GM23248 (cell line): ENCODE measurements around the gene TMEM132C.

Source experiments
- EZH2 ChIP-seq: fragments of 200-600 bp; sonication (generic); IDR thresholded peaks from 2 replicates; pipeline ENCODE4 v1.6.1; 2018; ENCODE audit warnings: antibody characterized with exemption, mild to moderate bottlenecking; ENCODE audit not compliant: insufficient read depth, poor library complexity, severe bottlenecking
- EZH2phosphoT487 ChIP-seq: fragments of 200-600 bp; sonication (generic); IDR thresholded peaks from 2 replicates; pipeline ENCODE4 v1.6.1; 2018; ENCODE audit warnings: antibody characterized with exemption, moderate library complexity, mild to moderate bottlenecking, low read depth; ENCODE audit not compliant: insufficient read depth

DNA sequence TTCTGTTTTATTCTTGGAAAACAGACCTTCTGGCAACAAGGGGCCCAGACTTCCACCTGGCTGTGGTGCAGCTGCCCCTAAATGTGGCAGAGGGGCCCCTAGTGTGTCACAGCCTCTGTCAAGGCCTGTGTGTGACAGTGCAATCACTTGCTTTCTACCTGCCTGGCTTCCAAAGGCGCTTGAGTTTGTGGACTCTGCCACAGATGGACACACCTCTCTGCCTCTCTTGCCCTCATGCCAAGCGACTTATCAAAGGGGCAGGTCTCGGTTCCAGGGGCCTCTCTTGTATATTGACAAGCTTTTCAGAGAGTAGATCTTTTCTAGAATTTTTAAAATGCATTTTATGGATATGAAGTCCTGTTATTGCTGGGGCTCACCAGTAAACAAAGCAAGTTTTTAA is 339.6 kb downstream of the TMEM132C start:
- TF ChIP-seq EZH2: no peak
- no peak for TF ChIP-seq EZH2phosphoT487
